Activated CD4-positive, alpha-beta T cell treated with anti-CD3 and anti-CD28 coated beads, Interleukin-2, amount 50 U/mL, for 48 hours (primary cell): Measurements from ENCODE around the gene SOHLH1.

Experiments
- DNase-seq, 2 experiments: peaks; one replicate each; pipeline ENCODE4 v3.0.0-alpha.2; 2020

The SOHLH1 gene

DNA sequence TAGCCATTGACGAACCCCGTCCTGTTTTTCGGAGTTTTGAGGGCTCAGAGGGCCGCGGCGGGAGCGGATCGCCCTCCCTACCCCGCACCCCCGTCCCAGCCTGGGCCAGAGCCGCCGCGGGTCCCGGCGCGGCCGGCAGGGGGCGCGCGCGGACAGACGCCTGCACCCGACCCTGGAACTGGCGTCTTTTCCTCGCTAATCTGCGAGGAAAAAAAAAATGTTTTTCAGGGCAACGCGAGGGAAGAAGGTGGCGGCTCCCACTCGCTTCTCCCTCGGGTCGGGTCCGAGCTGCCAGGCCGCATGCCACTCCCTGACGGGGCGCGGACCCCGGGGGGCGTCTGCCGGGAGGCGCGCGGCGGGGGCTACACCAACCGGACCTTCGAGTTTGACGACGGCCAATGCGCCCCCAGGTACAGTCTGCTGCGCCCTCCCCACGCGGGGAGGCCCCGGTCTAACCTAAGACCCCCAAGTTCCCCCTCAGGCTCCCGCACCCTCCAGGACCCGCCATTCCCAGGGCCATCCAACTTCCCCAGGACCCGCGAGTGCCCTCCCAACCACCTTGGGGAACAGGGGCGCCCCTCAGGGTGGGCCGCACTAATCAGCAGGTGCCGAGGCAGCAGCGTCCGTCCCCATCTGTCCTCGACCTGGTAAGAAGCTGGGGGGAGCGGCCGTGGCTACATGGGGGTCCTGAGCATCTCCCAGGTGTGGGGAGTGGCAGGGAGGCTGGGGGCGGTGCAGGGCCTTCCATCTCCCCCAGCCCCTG lies 2.9 kb upstream of the SOHLH1 start, which contains the start of gene KCNT1:
Gene KCNT1, plus strand, starts transcription at position 227 of the 763 bp plus-strand sequence. Its CDS starts 74 bp downstream, at position 301.
- DNase-seq: peak; percentile 59 to 63

DNA sequence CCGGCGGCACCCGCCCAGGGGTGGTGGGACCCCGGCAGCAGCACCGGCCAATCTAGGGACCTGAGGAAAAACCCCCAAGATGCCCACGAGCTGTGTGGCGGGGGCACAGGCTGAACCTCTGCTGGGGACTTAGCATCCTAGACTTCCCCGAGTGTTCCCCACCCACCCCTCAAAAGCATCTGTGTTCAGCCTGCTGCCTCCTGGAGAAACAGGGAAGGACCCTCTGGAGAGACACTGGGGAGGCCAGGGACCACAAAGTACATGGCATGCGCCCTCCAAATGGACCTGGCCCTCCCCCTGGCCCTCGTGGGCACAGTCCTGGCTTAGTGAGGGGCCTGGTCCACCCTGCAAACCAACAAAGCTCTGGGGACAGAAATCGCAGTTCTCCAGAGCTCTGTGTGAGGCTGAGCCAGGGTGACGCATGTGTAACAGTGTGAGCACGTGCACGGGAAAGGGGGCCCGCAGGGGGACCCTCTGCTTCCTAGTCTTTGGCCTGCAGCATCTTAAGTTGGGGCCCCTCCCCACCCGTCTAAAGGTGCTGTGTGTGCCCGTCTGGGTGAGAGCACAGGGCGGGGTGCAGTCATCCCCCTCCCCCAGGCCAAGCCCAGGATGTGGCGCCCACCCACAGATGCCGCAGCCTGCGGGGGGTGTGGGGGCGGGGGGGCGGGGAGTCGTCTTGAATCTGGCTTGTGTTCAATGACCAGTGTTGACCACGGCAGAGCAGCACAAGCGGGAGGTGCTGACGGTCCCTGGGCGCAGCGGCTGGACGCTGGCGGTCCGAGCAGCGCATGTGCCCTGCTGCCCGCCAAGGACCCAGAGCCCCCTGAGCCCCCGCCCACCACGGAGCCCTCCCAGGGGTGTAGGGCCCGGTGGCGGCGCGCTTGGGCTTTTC lies 2.0 kb upstream of the SOHLH1 start:
- no peak for DNase-seq

DNA sequence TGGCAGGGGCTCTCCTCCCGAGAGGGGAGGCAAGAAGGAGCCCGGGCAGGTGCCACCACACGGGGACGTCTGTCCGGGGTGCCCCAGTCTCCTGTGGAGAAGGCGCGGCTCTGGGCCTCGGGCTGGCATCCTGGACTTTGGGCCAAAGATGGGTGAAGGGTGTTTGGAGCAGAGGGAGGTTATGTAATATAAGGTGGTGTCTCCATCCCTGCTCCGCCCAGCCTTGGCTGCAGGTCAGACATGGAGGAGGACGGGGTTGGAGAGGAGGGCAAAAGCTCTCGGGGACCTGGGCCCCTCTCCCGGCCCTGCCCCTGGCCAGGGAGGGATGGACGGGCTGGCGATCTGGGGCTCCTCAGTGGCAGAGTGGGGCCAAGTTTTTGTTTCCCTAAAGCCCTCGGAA lies 1.2 kb upstream of the SOHLH1 start:
- DNase-seq: no peak

DNA sequence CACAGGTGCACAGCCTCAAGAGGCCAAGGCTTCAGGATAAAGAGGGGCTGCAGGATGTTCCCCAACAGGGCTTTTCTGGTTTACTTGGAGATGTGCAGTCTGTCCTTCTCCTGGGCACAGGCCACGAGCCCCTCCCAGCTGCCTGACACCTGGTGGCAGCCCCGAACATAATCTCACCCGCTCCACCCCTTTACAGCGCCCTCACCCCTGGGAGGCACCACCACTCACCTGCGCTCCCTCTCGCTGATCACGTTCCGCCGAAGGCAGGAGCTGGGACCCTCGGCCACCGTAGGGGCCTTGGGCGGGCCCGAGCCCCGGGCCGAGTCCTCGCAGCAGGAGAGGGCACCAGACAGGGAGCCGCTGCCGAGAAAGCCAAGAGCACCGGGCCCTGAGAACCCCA lies 514 bp downstream of the SOHLH1 start:
- no peak for DNase-seq

DNA sequence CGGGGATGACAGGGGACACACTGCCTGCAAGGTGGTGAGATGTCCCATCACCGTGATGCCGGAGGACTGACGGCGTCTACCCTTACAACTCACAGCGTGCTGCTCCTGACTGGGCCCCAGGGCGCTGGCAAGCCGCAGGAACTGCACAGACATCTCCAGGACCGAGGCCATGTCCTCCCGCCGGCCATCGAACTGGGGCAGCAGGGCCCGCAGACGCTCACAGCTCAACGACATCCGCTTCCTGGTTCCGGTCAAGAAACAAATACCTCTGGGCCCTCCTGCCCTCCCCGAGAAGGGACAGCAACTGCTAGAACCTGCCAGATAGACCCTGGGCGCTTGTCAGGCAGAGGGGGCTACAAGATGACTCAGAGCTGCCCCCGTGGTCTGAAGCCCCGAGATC lies 1.0 kb downstream of the SOHLH1 start:
- no peak for DNase-seq

DNA sequence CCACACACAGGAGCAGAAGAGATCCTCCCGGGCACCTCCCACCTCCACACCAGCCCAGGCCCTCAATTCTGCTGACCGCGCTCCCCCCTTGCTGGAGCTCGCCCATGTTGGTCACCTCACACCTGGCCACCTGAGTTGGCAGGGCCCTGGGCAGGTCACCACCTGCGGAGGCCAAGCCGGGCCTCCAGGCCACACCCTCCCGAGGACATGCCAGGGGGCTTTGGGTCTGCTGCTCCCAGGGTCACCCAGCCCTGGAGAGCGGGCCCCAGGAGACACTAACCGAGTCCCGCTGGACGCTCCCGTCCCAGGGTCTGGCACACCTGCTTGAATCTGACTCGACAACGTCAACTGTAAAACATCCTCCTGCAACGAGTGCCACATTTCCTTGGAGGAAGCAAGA lies 2.1 kb downstream of the SOHLH1 start:
- no peak for DNase-seq

DNA sequence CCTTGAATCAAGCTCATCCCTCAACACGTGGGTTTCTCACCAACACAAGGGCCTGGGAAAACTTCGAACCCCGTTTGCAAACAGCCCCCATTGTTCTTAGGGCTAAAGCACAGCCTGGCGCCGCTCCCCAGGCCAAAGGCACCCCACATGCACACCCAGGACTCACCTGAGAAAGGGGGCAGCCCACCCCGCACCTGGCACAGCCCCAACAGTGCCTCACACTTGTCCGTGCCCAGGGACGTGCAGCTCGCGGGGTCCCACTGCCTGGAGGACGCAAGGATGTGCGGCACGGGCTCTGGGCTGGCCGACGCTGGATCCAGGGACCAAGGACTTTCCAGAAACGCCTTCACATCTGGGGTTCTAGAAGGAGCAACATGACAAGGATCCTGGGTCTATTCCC lies 2.8 kb downstream of the SOHLH1 start:
- DNase-seq: no peak

DNA sequence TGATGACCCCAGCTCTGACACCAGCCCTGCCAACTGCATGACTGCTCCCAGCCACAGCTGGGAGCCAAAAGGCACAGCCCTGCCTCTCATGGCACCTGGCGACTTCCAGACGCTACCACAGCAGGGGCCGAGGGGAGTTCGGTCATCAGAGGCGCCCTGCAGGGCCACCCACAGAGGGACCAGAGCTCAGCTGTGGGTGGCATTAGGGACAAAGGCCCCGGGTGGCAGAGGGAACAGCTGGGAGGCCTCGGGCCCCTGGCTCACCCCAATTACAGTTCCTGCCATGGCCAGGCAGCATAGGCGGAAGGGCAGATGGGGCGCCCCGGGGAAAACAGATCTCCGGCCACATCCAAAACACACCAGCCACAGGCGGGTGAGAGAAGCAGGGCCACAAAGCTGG lies 3.6 kb downstream of the SOHLH1 start:
- no peak for DNase-seq

DNA sequence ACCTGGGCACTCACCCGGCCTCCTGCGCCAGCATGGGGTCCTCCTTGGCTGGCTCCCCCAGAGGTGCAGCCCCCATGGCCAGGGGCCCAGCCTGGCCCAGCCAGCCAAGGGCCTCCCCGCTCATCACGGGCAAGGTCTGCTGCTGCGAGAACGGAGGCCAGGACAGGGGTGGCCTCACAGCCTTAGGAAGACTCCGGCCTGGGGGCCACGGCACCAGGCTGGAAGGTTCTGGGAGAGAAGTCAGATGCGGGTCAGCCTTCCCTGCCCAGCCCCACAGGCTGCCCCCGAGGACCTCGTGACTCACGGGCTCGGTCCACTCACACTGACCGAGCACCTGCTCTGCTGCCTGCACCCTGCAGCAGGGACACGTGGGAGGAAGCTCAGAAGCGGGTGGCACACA lies 4.2 kb downstream of the SOHLH1 start:
- DNase-seq: no peak

DNA sequence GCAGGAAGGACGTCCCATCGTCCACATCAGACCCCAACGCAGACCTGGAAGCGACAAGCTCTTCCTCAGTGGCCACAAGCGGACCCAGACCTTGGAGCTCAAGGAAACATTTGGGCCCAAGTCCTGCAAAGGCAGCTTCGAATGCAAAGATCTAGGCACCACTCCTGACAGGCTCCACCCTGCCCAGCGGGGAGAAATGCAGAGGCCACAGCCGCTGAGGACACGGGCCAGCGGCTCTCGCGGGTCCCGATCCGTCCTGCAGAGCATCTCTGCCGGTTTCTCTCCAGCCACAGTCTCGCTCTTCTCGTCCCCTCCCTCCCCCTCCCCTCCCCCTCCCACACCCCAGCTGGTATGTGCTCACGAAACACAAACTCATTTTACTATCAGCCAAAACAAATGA lies 4.9 kb downstream of the SOHLH1 start:
- no peak for DNase-seq

DNA sequence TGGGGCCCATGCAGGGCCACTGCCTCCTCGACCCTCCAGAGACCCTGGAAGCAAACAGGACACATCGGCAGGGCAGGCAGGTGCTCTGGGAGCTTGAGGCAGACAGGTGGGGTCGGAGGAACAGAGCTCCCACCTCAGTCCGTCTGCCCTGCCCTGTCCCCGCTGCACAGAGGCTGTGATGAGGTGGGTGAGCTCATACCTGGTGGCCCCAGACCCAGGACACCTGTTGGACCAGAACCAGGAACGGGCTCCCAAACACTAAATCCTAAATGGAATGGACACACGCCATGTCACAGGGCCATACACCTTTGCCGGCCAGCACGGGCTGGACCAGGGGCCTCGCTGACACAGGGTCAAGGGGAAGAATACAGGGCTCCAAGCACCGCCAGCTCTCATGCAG lies 5.5 kb downstream of the SOHLH1 start:
- no peak for DNase-seq

DNA sequence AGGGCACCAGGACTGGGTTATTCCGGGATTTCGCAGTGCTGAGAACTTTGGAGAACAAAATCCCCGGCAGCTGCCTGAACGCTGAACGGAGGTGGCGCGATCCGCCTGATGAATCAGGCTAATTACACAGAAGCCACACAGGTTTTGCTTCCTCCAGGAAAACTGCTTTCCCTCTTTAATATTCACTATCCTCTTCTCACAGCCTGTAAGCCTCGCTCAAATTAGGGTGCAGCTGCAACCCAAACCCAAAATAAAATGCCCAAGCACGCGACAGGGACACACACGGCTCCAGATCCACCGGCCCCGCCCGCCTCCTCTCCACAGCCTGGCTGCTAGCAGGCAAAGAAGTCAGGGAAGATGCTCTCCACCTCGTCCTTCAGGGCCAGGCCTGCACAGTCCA lies 6.0 kb downstream of the SOHLH1 start:
- no peak for DNase-seq

DNA sequence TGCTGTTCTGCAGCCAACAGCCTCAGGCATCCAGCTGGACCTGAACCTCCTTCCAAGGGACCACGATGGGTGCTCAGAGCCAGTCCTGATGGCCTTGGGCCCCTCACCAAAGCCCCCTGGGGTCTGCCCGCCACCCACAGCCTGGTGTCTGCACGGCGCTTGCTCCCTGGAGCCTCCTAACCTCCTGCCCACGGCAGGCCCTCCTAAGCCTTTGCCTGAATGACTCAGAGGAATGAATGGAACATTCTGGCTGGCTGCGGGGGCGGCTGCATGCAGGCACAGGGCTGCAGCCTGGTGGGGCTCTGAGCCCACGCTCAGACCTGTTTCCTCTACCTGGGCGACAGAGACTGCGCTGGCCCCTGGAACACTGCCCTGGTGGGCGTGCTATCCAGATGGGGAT lies 6.9 kb downstream of the SOHLH1 start:
- no peak for DNase-seq

DNA sequence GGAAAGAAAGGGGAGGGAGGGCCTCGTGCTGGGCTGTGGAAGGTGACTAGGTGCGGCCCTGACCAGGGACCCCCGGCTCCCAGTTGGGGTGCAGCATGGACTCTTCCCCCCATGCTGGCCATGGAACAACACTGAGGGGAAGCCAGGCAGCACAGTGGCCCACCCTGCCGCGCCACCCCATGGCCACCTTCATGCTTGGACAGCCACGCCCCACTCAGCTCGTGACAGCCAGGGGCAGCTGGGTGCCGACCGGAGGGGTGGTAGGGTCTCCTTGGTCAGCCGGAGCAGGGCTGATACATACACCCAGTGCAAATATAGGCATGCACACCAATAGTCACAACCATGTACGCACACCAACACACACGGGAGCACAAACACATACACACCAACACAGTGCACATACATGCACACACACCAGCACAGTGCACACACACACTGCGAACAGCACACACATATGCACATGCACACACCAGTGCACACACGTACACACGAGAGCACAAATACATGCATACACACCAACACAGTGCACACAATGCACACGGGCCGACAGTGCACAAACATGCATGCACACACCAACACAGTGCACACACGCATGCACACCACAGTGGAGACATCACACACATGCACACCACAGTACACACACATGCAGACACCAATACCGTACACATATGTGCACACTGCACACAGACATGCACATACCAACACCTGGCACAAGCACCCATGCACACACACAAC lies 8.3 kb downstream of the SOHLH1 start:
- no peak for DNase-seq

DNA sequence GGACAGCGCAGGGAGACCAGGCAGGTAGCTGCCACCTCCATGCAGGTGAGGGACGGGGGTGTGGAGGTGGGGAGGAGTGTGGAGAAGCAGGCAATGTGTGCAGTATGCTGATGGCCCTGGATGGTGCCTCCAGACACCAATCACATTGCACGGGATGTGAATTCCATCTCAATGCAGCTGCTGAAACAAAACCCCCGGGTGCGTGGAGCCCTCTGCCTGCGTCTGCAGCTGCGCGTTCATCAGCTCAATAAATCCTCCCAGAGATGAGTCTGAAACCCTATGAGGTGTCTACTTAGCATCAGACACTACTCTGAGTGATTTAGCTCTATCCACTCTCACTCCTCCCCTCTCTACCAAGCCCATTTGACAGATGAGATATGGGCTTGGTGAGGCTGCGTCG lies 10.3 kb downstream of the SOHLH1 start:
- DNase-seq: no peak

DNA sequence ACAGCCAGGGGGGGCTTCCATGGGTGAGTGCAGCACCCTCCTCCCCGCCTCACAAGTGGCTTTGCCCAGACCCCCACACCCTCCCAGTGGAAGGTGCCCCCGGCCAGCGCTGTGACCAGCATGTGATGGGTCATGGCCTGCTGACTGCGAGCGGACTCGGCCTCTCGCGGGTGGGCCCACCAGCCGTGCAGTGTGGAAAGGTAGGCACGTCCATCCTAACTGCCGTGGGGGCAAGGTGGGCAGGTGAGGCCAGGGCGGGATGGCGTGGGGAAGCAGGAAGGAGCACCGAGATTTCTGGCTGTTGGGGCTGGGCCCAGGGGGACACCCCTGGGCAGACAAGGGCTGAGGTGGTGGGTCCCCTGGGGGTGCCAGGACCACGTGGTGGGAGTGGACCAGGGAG lies 12.1 kb downstream of the SOHLH1 start:
- no peak for DNase-seq

DNA sequence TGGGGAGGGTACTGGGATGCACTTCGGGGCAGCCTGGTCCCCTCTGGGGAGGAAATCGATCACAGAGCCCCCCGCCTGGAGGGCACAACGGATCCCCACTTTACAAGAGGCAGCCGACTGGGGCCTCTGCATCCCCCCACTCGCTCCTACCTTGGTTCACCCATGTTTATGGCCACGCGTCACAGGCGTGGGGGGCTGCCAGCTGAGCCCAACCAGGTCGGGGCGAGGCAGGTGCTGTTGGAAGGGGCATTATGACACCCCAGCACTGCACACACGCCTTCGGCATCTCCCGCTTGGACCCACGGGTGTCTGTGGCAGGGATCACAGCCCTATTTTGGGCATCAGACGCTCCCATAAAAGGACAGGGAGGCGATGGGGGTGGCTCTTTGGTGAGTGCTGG lies 14.6 kb downstream of the SOHLH1 start:
- no peak for DNase-seq

DNA sequence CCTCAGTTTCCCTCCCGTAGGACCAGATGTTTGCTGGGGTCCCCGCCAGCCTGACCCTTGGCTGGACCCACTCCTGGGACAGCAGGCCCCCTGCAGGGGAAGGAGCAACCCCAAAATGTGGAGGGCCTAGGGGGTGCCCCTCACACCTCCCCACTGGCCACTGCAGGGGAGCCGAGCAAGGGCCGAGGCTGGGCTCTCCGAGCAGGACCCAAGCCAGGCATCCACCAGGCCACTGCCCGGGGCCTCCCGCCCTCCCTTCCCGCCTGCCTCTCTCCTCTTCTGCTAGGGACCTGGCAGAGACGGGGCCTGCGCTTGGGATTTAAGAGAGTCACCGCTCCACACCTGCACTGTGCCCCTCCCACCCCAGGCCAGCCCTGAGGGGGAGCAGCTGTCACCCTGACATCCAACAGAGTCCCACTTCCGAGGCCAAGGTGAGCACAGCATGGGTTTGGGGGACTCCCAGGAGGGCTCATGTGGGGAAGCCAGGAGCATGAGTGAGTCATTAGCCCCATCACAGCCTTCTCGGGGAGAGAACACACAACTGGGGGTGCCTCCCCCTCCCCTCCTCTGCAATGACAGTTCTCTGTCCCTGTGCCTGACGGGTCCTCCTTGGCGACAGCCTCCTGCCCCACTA lies 15.8 kb downstream of the SOHLH1 start:
- no peak for DNase-seq

DNA sequence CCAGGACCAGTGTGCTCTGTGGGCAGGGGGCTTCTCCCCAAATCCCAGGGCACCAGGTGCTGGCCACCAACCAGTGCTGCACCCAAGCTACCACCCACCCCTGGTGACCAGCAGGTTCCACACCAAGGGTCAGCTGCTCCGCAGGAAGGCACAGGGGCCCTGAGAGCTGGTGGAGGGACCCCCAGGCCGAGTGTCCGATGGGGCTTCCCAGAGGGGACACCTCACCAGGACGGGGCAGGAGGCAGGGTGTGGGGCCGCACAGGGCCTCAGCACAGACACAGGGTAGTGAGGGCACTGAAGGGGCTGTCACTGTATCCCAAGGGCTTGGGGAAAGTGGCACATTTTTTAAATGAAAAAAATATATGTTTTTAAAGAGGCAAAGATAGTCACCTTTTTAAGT lies 18.1 kb downstream of the SOHLH1 start:
- no peak for DNase-seq

DNA sequence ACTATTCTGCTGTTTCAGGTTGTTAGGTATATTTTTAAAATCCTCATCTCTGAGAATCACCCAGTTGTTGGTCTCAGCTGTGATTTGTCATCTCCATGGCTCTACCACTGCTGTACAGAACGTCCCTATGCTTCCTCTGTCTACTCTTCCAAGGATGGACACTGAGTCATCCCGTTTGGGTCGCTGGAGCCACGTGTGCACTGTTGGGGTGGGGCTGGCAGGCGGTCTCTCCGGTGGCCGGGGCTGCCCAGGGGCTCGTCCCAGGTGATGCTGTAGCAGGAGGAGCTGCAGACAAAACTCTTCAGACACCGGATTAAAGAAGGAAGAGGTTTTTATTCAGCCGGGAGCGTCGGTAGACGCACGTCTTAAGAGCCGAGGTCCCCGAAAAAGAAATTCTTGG lies 19.2 kb downstream of the SOHLH1 start:
- DNase-seq: no peak

DNA sequence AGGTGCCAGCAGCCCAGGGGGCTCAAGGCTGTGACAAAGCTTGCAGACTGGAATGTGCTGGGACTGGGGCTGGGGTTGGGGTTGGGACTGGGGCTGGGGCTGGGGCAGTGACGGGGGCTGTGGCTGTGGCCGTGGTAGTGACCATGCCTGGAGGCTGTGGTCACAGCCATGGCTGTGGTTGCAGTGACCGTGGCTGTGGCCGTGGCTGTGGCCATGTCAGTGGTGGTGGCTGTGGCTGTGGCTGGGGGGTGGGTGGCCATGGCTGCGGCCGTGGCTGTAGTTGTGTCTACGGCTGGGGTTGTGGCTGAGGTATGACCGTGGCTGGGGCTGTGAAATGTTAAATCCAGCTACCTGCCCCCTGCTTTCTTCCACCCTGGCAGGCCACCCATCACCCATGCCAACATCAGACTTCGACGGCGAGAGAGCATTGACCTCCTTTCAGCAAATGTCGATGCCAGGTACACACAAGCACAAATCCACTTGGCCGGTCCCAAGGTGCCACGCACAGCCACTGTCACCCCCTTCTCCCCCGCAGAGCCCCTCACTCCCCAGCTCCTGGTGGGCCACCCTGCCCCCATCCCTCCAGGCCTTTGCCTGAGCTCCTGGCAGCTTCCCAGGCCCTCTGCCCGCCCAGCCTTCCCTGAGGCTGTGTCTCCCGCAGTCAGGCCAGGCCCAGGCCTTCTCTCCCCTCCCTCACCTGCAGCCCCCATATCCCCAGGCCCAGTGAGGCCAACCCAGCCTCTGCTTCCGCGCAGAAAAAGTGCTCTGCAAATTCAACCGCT lies 20.9 kb downstream of the SOHLH1 start:
- no peak for DNase-seq

DNA sequence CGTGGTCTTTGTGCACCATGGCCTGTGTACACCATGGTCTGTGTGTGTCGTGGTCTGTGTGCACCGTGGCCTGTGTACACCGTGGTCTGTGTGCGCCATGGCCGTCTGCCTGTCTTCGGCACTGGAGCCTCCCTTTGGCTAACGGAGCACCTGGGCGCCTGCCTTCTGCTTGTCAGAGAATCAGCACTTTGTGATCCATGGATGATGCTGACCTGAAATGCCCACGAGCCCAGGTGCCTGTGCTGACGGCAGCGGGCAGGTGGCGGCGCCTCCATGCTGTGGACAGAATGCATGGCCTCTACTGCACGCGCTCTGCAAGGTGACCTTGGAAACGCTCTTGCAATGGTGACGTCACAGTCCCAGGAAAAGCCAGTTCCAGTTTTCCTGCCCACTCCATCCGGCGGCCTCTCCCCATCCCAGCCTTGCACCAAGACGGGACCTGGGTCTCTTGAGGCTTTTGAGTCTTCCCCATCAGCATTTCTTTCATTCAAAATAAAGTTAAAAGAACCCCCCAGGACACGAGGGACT lies 21.6 kb downstream of the SOHLH1 start:
- DNase-seq: no peak
